ENCODE data around the gene KLF18. TPM values are rescaled to one million over a fixed set of nuclear protein-coding genes. Genes with fewer than 3 reads are reported as not detected.

Gene KLF18
- total RNA-seq, 1 donor from 2014 or later, result not detected

Other genes starting within 250 kb of the KLF18 start
- gene ARTN, start 207.8 kb downstream of the KLF18 start, total RNA-seq, result 5.7 TPM
- gene IPO13, start 194.7 kb downstream of the KLF18 start, total RNA-seq, result 22.1 TPM
- 32.2 TPM for gene DPH2, start 171.6 kb downstream of the KLF18 start, total RNA-seq
- gene ATP6V0B, start 166.7 kb downstream of the KLF18 start, total RNA-seq, result 98.3 TPM
- 39.7 TPM for gene B4GALT2, start 162.4 kb downstream of the KLF18 start, total RNA-seq
- gene CCDC24, start 150.0 kb downstream of the KLF18 start, total RNA-seq, result 22.6 TPM
- gene SLC6A9, start 110.2 kb downstream of the KLF18 start, total RNA-seq, result 38.3 TPM
- not detected for gene KLF17, start 22.8 kb downstream of the KLF18 start, total RNA-seq
- gene DMAP1, start 71.8 kb upstream of the KLF18 start, total RNA-seq, result 47.6 TPM
- 60.9 TPM for gene ERI3, start 213.6 kb upstream of the KLF18 start, total RNA-seq

Data from ureter (tissue), 1 donor.